ENCODE results near the gene RABAC1. TPM values are rescaled to one million over a fixed set of nuclear protein-coding genes. Genes with fewer than 3 reads are reported as not detected.

The RABAC1 gene
- total RNA-seq, 1 experiment from 2014 or later = 69.1 TPM

- H3K9me3 ChIP-seq (ENCODE audit: control insufficient read depth, insufficient read depth, low read depth, low read length) = no peaks in the 10 kb centered on the region
- ChIA-PET CTCF (interaction anchor here (0.7 kb wide), 1 partner anchor 93 kb away, joined by 7 read pairs; no protein-coding TSS in a partner anchor), POLR2A (no interaction called here)
- H3K27me3 ChIP-seq (ENCODE audit: control insufficient read depth, insufficient read depth, low read length) = peaks cover 3% of the 10 kb centered on the region; the same call in 1 of the 2 replicates
- ATAC-seq = no peak
- no peak overlapping the region for H3K27ac ChIP-seq (ENCODE audit: low read length)
- no TSS peak for BruUV-seq (replicated peaks)
- TF ChIP-seq CTCF (IDR thresholded peaks at IDR 0.05) (no peak), SIN3A (IDR thresholded peaks at IDR 0.05; ENCODE audit: borderline replicate concordance, insufficient read depth, low read depth, low read length) (no peak), TCF7L2 (IDR thresholded peaks at IDR 0.05; ENCODE audit: low read depth, low read length) (no peak), REST (IDR thresholded peaks at IDR 0.05; ENCODE audit: insufficient read depth in 1 of 2, low read depth in 2 of 2, low read length in 1 of 2) (no peak), POLR2AphosphoS5 (IDR thresholded peaks at IDR 0.05; ENCODE audit: low read depth, low read length) (no peak)
- H3K4me1 ChIP-seq (ENCODE audit: control insufficient read depth, insufficient read depth, low read length) = no peaks in the 10 kb centered on the region; the same call in 1 of the 2 replicates
- no peaks in the 10 kb centered on the region for H3K36me3 ChIP-seq (ENCODE audit: control insufficient read depth, insufficient read depth, low read length)
- H3K4me3 ChIP-seq (ENCODE audit: low read depth in 2 of 2, low read length in 2 of 2) = no peak overlapping the region
- intact Hi-C loops (cut with micrococcal nuclease; ENCODE audit: unreplicated experiment) (no loop called here), in situ Hi-C loops (cut with HindIII; ENCODE audit: low pct_unique_long_range_greater_than_20kb, low sequenced_read_pairs) (no loop called here)
- no peak for DNase-seq (ENCODE audit: low read depth, low spot score)
These were observed 32.9 kb downstream of the RABAC1 start for GRCh38 chr19:41926028-41926762.

GRCh38 chr19:41925208-41926003, 33.7 kb downstream of the RABAC1 start:
- ATAC-seq (no peak), DNase-seq (ENCODE audit: low read depth, low spot score) (no peak)
- Histone ChIP-seq H3K9me3 (ENCODE audit: control insufficient read depth, insufficient read depth, low read depth, low read length) (no peaks in the 10 kb centered on the region), H3K36me3 (ENCODE audit: control insufficient read depth, insufficient read depth, low read length) (no peaks in the 10 kb centered on the region), H3K4me1 (ENCODE audit: control insufficient read depth, insufficient read depth, low read length) (no peaks in the 10 kb centered on the region; the same call in 1 of the 2 replicates), H3K4me3 (ENCODE audit: low read depth in 2 of 2, low read length in 2 of 2) (no peak overlapping the region), H3K27me3 (ENCODE audit: control insufficient read depth, insufficient read depth, low read length) (peaks cover 3% of the 10 kb centered on the region; the same call in 1 of the 2 replicates), H3K27ac (ENCODE audit: low read length) (no peak overlapping the region)
- intact Hi-C loops (cut with micrococcal nuclease; ENCODE audit: unreplicated experiment) = no loop called here
- ChIA-PET POLR2A (no interaction called here), CTCF (interaction anchor here (0.5 kb wide), 1 partner anchor 9 kb away, joined by 4 read pairs; no protein-coding TSS in a partner anchor)
- TF ChIP-seq POLR2AphosphoS5 (IDR thresholded peaks at IDR 0.05; ENCODE audit: low read depth, low read length) (no peak), CTCF (IDR thresholded peaks at IDR 0.05) (no peak), REST (IDR thresholded peaks at IDR 0.05; ENCODE audit: insufficient read depth in 1 of 2, low read depth in 2 of 2, low read length in 1 of 2) (no peak), TCF7L2 (IDR thresholded peaks at IDR 0.05; ENCODE audit: low read depth, low read length) (no peak), SIN3A (IDR thresholded peaks at IDR 0.05; ENCODE audit: borderline replicate concordance, insufficient read depth, low read depth, low read length) (no peak)
- in situ Hi-C loops (cut with HindIII; ENCODE audit: low pct_unique_long_range_greater_than_20kb, low sequenced_read_pairs) = no loop called here
- no TSS peak for BruUV-seq (replicated peaks)
